ENCODE results near the gene WARS2. TPM values are rescaled to one million over a fixed set of nuclear protein-coding genes. Genes with fewer than 3 reads are reported as not detected.
"Not testable (repeated sequence)": the region's sequence is repeated elsewhere in the genome, so short reads cannot be mapped to it uniquely, and the experiment has no call there.

WARS2 gene
- total and polyA plus RNA-seq, 3 experiments from 2014 or later = 15.5 to 19.4 (median 18.1) TPM

DNA sequence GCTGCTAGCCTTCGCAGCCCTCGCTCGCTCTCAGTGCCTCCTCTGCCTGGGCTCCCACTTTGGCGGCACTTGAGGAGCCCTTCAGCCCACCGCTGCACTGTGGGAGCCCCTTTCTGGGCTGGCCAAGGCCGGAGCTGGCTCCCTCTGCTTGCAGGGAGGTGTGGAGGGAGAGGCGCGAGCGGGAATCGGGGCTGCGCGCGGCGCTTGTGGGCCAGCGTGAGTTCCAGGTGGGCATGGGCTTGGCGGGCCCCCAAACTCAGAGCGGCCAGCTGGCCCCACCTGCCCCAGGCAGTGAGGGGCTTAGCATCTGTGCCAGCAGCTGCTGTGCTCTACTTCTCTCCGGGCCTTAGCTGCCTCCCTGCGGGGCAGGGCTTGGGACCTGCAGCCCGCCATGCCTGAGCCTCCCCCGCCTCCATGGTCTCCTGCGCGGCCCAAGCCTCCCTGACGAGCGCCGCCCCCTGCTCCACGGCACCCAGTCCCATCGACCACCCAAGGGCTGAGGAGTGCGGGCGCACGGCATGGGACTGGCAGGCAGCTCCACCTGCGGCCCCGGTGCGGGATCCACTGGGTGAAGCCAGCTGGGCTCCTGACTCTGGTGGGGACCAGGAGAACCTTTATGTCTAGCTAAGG lies 31.0 kb upstream of the WARS2 start:
- H3K27ac ChIP-seq (ENCODE audit: low read depth, low read length); H3K4me1 Mint-ChIP-seq; H3K36me3 ChIP-seq (ENCODE audit: insufficient read depth, low read length); H3K27me3 Mint-ChIP-seq; H3K4me3 ChIP-seq (ENCODE audit: low read length); H3K27ac Mint-ChIP-seq; H3K9me3 ChIP-seq (ENCODE audit: low read length); CTCF ChIA-PET; H3K4me3 Mint-ChIP-seq; DNase-seq; POLR2A ChIA-PET; H3K4me1 ChIP-seq (ENCODE audit: insufficient read depth, low read length); H3K27me3 ChIP-seq (ENCODE audit: insufficient read depth, low read length, poor library complexity, severe bottlenecking): not testable (repeated sequence)
- peaks cover 0 to 16% (median 0%) of the 10 kb centered on the region in 5 donors for H3K9me3 Mint-ChIP-seq
- H3K36me3 Mint-ChIP-seq = peaks cover 32 to 74% (median 59%) of the 10 kb centered on the region in 3 donors

- DNase-seq = no peak
- Mint-ChIP-seq H3K4me3 (no peak overlapping the region), H3K36me3 (peaks cover 32 to 67% (median 63%) of the 10 kb centered on the region in 3 donors), H3K9me3 (peaks cover 0 to 3% (median 0%) of the 10 kb centered on the region in 5 donors), H3K27ac (no peak overlapping the region), H3K27me3 (no peaks in the 10 kb centered on the region), H3K4me1 (no peaks in the 10 kb centered on the region)
- Histone ChIP-seq H3K4me1 (ENCODE audit: insufficient read depth, low read length) (no peaks in the 10 kb centered on the region), H3K36me3 (ENCODE audit: insufficient read depth, low read length) (peaks cover 4% of the 10 kb centered on the region), H3K27me3 (ENCODE audit: insufficient read depth, low read length, poor library complexity, severe bottlenecking) (no peaks in the 10 kb centered on the region), H3K9me3 (ENCODE audit: low read length) (no peaks in the 10 kb centered on the region), H3K27ac (ENCODE audit: low read depth, low read length) (no peak overlapping the region), H3K4me3 (ENCODE audit: low read length) (no peak overlapping the region)
- ChIA-PET CTCF (no interaction called here), POLR2A (no interaction called here)
These were observed 22.9 kb upstream of the WARS2 start for GRCh38 chr1:119163396-119163795.

DNA sequence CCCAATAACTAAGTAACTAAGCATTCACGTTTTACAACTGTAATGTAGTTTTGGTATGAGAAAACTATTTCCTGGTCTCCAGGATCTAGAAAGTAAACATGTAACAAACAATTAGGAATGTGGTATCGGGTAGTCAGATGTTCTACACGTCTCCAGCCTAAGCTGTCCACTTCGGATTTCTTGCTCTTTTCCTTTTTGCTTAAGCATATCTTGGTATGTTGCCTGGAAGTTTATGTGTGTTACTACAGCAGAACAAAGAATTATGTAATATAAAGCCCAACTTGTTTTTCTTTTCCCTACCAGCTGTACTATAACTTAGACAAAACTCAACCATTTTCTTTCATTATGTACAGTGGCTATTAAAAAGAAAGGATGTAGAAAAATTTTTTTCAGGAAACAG lies 20.4 kb upstream of the WARS2 start:
- POLR2A ChIA-PET = no interaction called here
- Histone ChIP-seq H3K27ac (ENCODE audit: low read depth, low read length) (no peak overlapping the region), H3K4me1 (ENCODE audit: insufficient read depth, low read length) (no peaks in the 10 kb centered on the region), H3K27me3 (ENCODE audit: insufficient read depth, low read length, poor library complexity, severe bottlenecking) (no peaks in the 10 kb centered on the region), H3K4me3 (ENCODE audit: low read length) (no peak overlapping the region), H3K36me3 (ENCODE audit: insufficient read depth, low read length) (peaks cover 4% of the 10 kb centered on the region), H3K9me3 (ENCODE audit: low read length) (no peaks in the 10 kb centered on the region)
- Mint-ChIP-seq H3K27ac (peak overlapping the region in 1 of 8 donors; percentile 43), H3K4me1 (peaks cover 0 to 2% (median 0%) of the 10 kb centered on the region in 3 donors), H3K36me3 (peaks cover 34 to 80% (median 51%) of the 10 kb centered on the region in 3 donors), H3K27me3 (no peaks in the 10 kb centered on the region), H3K9me3 (no peaks in the 10 kb centered on the region), H3K4me3 (no peak overlapping the region)
- DNase-seq = no peak
- CTCF ChIA-PET = no interaction called here

DNA sequence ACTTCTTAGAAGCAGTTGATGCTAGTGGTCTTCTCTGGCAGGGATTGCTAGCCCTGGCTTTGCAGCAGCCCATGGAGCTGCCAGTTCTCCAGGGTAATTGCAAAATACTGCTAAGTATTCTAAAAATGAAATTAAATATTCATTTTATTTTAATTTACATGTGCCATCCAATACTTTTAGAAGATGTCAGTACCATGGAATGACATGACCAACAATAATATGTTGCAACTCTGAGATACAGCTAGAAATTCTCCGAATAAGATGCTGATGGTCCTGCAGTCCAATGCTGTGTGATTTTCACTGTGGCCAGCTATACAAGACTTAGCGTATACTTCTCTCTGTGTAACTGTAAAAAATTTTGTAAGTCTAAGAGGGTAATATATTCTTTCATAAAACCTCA lies 20.0 kb upstream of the WARS2 start:
- Mint-ChIP-seq H3K9me3 (no peaks in the 10 kb centered on the region), H3K4me1 (peaks cover 0 to 6% (median 1%) of the 10 kb centered on the region in 3 donors), H3K4me3 (no peak overlapping the region), H3K36me3 (peaks cover 39 to 82% (median 55%) of the 10 kb centered on the region in 3 donors), H3K27me3 (no peaks in the 10 kb centered on the region), H3K27ac (no peak overlapping the region)
- no peaks in the 10 kb centered on the region for H3K9me3 ChIP-seq (ENCODE audit: low read length)
- DNase-seq = no peak
- CTCF ChIA-PET = no interaction called here
- H3K4me1 ChIP-seq (ENCODE audit: insufficient read depth, low read length) = no peaks in the 10 kb centered on the region
- no peaks in the 10 kb centered on the region for H3K27me3 ChIP-seq (ENCODE audit: insufficient read depth, low read length, poor library complexity, severe bottlenecking)
- H3K4me3 ChIP-seq (ENCODE audit: low read length) = no peak overlapping the region
- no peak overlapping the region for H3K27ac ChIP-seq (ENCODE audit: low read depth, low read length)
- peaks cover 4% of the 10 kb centered on the region for H3K36me3 ChIP-seq (ENCODE audit: insufficient read depth, low read length)
- POLR2A ChIA-PET = no interaction called here

DNA sequence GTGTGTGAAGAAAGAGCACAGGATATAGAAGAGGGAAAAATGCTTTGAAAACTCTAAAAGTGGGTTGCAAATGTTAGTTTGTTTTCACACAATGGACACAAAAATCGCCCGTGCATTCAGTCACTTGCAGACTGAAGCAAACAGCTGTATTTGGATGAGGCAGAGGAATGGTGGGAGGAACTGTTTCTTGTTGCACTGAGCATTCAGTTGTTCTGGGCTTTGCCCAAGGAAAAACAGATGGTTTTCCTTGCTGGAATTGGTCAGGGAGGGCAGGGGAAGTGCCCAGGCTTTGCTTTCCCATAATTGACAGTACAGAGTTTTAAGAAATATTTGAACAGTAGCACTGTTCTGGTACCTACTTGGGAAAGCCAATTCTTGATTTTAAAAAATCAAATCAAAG lies 19.5 kb upstream of the WARS2 start:
- no peak overlapping the region for H3K4me3 Mint-ChIP-seq
- peaks cover 0 to 3% (median 0%) of the 10 kb centered on the region in 5 donors for H3K9me3 Mint-ChIP-seq
- H3K36me3 Mint-ChIP-seq = peaks cover 39 to 82% (median 55%) of the 10 kb centered on the region in 3 donors
- Histone ChIP-seq H3K4me1 (ENCODE audit: insufficient read depth, low read length) (no peaks in the 10 kb centered on the region), H3K27ac (ENCODE audit: low read depth, low read length) (no peak overlapping the region), H3K36me3 (ENCODE audit: insufficient read depth, low read length) (peaks cover 4% of the 10 kb centered on the region), H3K4me3 (ENCODE audit: low read length) (no peak overlapping the region), H3K9me3 (ENCODE audit: low read length) (no peaks in the 10 kb centered on the region), H3K27me3 (ENCODE audit: insufficient read depth, low read length, poor library complexity, severe bottlenecking) (no peaks in the 10 kb centered on the region)
- no peak for DNase-seq
- ChIA-PET POLR2A (no interaction called here), CTCF (no interaction called here)
- H3K4me1 Mint-ChIP-seq = peaks cover 0 to 6% (median 2%) of the 10 kb centered on the region in 3 donors
- no peaks in the 10 kb centered on the region for H3K27me3 Mint-ChIP-seq
- H3K27ac Mint-ChIP-seq = no peak overlapping the region

- Histone ChIP-seq H3K4me3 (ENCODE audit: low read length) (no peak overlapping the region), H3K9me3 (ENCODE audit: low read length) (no peaks in the 10 kb centered on the region), H3K4me1 (ENCODE audit: insufficient read depth, low read length) (no peaks in the 10 kb centered on the region), H3K36me3 (ENCODE audit: insufficient read depth, low read length) (peaks cover 4% of the 10 kb centered on the region), H3K27me3 (ENCODE audit: insufficient read depth, low read length, poor library complexity, severe bottlenecking) (no peaks in the 10 kb centered on the region), H3K27ac (ENCODE audit: low read depth, low read length) (no peak overlapping the region)
- H3K27ac Mint-ChIP-seq = no peak overlapping the region
- no peak for DNase-seq
- no peaks in the 10 kb centered on the region for H3K27me3 Mint-ChIP-seq
- ChIA-PET POLR2A (no interaction called here), CTCF (no interaction called here)
- H3K4me3 Mint-ChIP-seq = no peak overlapping the region
- peaks cover 3 to 8% (median 6%) of the 10 kb centered on the region in 3 donors for H3K4me1 Mint-ChIP-seq
- H3K9me3 Mint-ChIP-seq = peaks cover 0 to 4% (median 0%) of the 10 kb centered on the region in 5 donors
- peaks cover 42 to 81% (median 56%) of the 10 kb centered on the region in 3 donors for H3K36me3 Mint-ChIP-seq
These were observed 18.7 kb upstream of the WARS2 start for GRCh38 chr1:119159111-119159510.

GRCh38 chr1:119156761-119157160 lies 16.3 kb upstream of the WARS2 start:
- CTCF ChIA-PET, POLR2A ChIA-PET: not testable (repeated sequence)

DNA sequence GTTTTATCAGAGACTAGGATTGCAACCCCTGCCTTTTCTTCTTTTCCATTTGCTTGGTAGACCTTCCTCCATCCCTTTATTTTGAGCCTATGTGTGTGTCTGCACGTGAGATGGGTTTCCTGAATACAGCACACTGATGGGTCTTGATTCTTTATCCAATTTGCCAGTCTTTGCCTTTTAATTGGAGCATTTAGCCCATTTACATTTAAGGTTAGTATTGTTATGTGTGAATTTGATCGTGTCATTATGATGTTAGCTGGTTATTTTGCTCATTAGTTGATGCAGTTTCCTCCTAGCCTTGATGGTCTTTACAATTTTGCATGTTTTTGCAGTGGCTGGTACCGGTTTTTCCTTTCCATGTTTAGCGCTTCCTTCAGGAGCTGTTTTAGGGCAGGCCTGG lies 14.6 kb upstream of the WARS2 start:
- H3K9me3 Mint-ChIP-seq; H3K27me3 ChIP-seq (ENCODE audit: insufficient read depth, low read length, poor library complexity, severe bottlenecking); H3K4me3 Mint-ChIP-seq; H3K36me3 ChIP-seq (ENCODE audit: insufficient read depth, low read length); H3K27me3 Mint-ChIP-seq; H3K9me3 ChIP-seq (ENCODE audit: low read length); POLR2A ChIA-PET; CTCF ChIA-PET; H3K4me3 ChIP-seq (ENCODE audit: low read length); H3K27ac ChIP-seq (ENCODE audit: low read depth, low read length); H3K27ac Mint-ChIP-seq; H3K4me1 ChIP-seq (ENCODE audit: insufficient read depth, low read length); DNase-seq: not testable (repeated sequence)
- peaks cover 32 to 70% (median 40%) of the 10 kb centered on the region in 3 donors for H3K36me3 Mint-ChIP-seq
- H3K4me1 Mint-ChIP-seq = peaks cover 12% of the 10 kb centered on the region in 3 donors

More at GRCh38 chr1:119156761-119157160, 16.3 kb upstream of the WARS2 start:
- H3K27ac ChIP-seq (ENCODE audit: low read depth, low read length); H3K36me3 ChIP-seq (ENCODE audit: insufficient read depth, low read length); H3K9me3 Mint-ChIP-seq; H3K4me3 ChIP-seq (ENCODE audit: low read length); H3K4me1 ChIP-seq (ENCODE audit: insufficient read depth, low read length); H3K9me3 ChIP-seq (ENCODE audit: low read length); H3K27me3 ChIP-seq (ENCODE audit: insufficient read depth, low read length, poor library complexity, severe bottlenecking); DNase-seq; H3K27ac Mint-ChIP-seq; H3K4me3 Mint-ChIP-seq; H3K27me3 Mint-ChIP-seq: not testable (repeated sequence)
- Mint-ChIP-seq H3K36me3 (peaks cover 39 to 74% (median 48%) of the 10 kb centered on the region in 3 donors), H3K4me1 (peaks cover 6 to 12% (median 10%) of the 10 kb centered on the region in 3 donors)
